ENCODE measurements around the gene HTR2C.

- no peak for TF ChIP-seq CBX5 (IDR thresholded peaks at IDR 0.05; ENCODE audit: low read depth)
- TF ChIP-seq SP1 (IDR thresholded peaks at IDR 0.05; ENCODE audit: low read depth, low read length): no peak
- TF ChIP-seq ZNF217 (IDR thresholded peaks at IDR 0.05): no peak
- no peak for TF ChIP-seq PML (IDR thresholded peaks at IDR 0.05; ENCODE audit: low read length)
- no peak for TF ChIP-seq YY1 (IDR thresholded peaks at IDR 0.05; ENCODE audit: low read depth, low read length)
- no peak for TF ChIP-seq POLR2A (IDR thresholded peaks at IDR 0.05; ENCODE audit: low read depth, low read length)
- TF ChIP-seq EGR1 (IDR thresholded peaks at IDR 0.05; ENCODE audit: borderline replicate concordance in 1 of 2, low read depth in 2 of 2, low read length in 2 of 2): no peak
Measured at GRCh38 chrX:114952696-114953095, 368.8 kb downstream of the HTR2C start.

Data from GM12878 (cell line).